GM18508 (cell line): Measurements from ENCODE around the gene FKBP10.
"Not testable (repeated sequence)": the region's sequence is repeated elsewhere in the genome, so short reads cannot be mapped to it uniquely, and the experiment has no call there.

Experiments used
- ATAC-seq: cut with Tn5 transposase; IDR thresholded peaks from one replicate; pipeline ENCODE4 v1.9.1; 2021; ENCODE audit warnings: moderate number of reproducible peaks; ENCODE audit not compliant: insufficient read depth, unreplicated experiment

Gene FKBP10

GRCh38 chr17:41803049-41804020, 9.5 kb upstream of the FKBP10 start:
- ATAC-seq: no peak

GRCh38 chr17:41806685-41807445, 5.9 kb upstream of the FKBP10 start:
- no peak for ATAC-seq

GRCh38 chr17:41810659-41811548, 1.9 kb upstream of the FKBP10 start:
- ATAC-seq: no peak

GRCh38 chr17:41811549-41812380, 1.0 kb upstream of the FKBP10 start, which contains the start of gene P3H4:
P3H4 (minus strand) TSS chr17:41811949; CDS start chr17:41811915, 34 bp downstream.
- ATAC-seq: no peak

- ATAC-seq: no peak
Measured at GRCh38 chr17:41813152-41813680, 412 bp downstream of the FKBP10 start.

- no peak for ATAC-seq
Measured at GRCh38 chr17:41813699-41814124, 908 bp downstream of the FKBP10 start.

GRCh38 chr17:41814195-41814594, 1.4 kb downstream of the FKBP10 start:
- ATAC-seq: no peak

GRCh38 chr17:41816637-41817320, 4.0 kb downstream of the FKBP10 start:
- no peak for ATAC-seq

GRCh38 chr17:41818024-41818423, 5.2 kb downstream of the FKBP10 start:
- no peak for ATAC-seq

- ATAC-seq: no peak
Measured at GRCh38 chr17:41821776-41822175, 9.0 kb downstream of the FKBP10 start.

- ATAC-seq: no peak
Measured at GRCh38 chr17:41822216-41823140, 9.7 kb downstream of the FKBP10 start.

GRCh38 chr17:41823141-41823524, 10.3 kb downstream of the FKBP10 start:
- ATAC-seq: no peak

GRCh38 chr17:41823580-41823979, 10.8 kb downstream of the FKBP10 start:
- no peak for ATAC-seq

- ATAC-seq: no peak
Measured at GRCh38 chr17:41824086-41824485, 11.3 kb downstream of the FKBP10 start.

- ATAC-seq: no peak
Measured at GRCh38 chr17:41825175-41825845, 12.5 kb downstream of the FKBP10 start.

GRCh38 chr17:41829961-41830360, 17.2 kb downstream of the FKBP10 start:
- ATAC-seq: not testable (repeated sequence)
